Panc1 (cell line): Measurements from ENCODE around the gene ENTHD1. TPM values are rescaled to one million over a fixed set of nuclear protein-coding genes. Genes with fewer than 3 reads are reported as not detected.

Source experiments
- ATAC-seq: fragments of 200-7000 bp; cut with Tn5 transposase; 2 replicates; pipeline ENCODE4 v1.9.1; 2020; ENCODE audit warnings: mild to moderate bottlenecking, moderate library complexity
- BruUV-seq: library from RNA; stranded (reverse); fragments of 400-500 nt; replicated peaks from 2 replicates; lab custom pipeline; 2021; lab: Mats Ljungman, UMichigan
- CTCF ChIA-PET: fragments of 300-600 bp; sonication (Branson Sonifier 250); formaldehyde crosslinking; loops from one replicate; lab custom pipeline; 2022; ENCODE audit warnings: antibody characterized with exemption; lab: Charles Lee
- POLR2A ChIA-PET: fragments of 300-600 bp; sonication (Branson Sonifier 250); formaldehyde crosslinking; loops from one replicate; lab custom pipeline; 2022; ENCODE audit warnings: antibody characterized with exemption; lab: Charles Lee
- DNase-seq: peaks from one replicate; pipeline ENCODE4 v3.0.0-alpha.2; 2010; ENCODE audit warnings: low read depth, low spot score
- H3K27ac ChIP-seq: 2 replicates; pipeline ENCODE4 v1.5.1; 2011; ENCODE audit warnings: mild to moderate bottlenecking, low read length, inconsistent platforms
- H3K27me3 ChIP-seq: fragments of 200-500 bp; sonication (Bioruptor generic); 2 replicates; pipeline ENCODE4 v1.6.0; 2014; ENCODE audit warnings: low read length, inconsistent platforms; ENCODE audit not compliant: control insufficient read depth, insufficient read depth
- H3K36me3 ChIP-seq: fragments of 200-500 bp; sonication (Bioruptor generic); 2 replicates; pipeline ENCODE4 v1.5.1; 2014; ENCODE audit warnings: inconsistent platforms, mild to moderate bottlenecking, low read length, moderate library complexity; ENCODE audit not compliant: control insufficient read depth, insufficient read depth
- H3K4me1 ChIP-seq: 2 replicates; pipeline ENCODE4 v1.5.1; 2011; ENCODE audit warnings: inconsistent platforms, mild to moderate bottlenecking, low read length, moderate library complexity; ENCODE audit not compliant: control insufficient read depth, insufficient read depth
- H3K4me3 ChIP-seq, 2 experiments: 2 replicates each; pipeline ENCODE4 v1.5.1; 2011 to 2012; ENCODE audit warnings: low read depth in 2 of 2, low read length in 2 of 2, mild to moderate bottlenecking in 2 of 2, inconsistent platforms in 1 of 2, moderate library complexity in 1 of 2
- H3K9me3 ChIP-seq: fragments of 200-500 bp; sonication (Bioruptor generic); 2 replicates; pipeline ENCODE4 v1.5.1; 2014; ENCODE audit warnings: low read depth, mild to moderate bottlenecking, inconsistent platforms, low read length, moderate library complexity; ENCODE audit not compliant: control insufficient read depth, insufficient read depth
- CTCF ChIP-seq: fragments of 450-650 bp; IDR thresholded peaks from 2 replicates; pipeline ENCODE4 v1.5.1; 2017; ENCODE audit warnings: mild to moderate bottlenecking
- POLR2AphosphoS5 ChIP-seq: IDR thresholded peaks from 2 replicates; pipeline ENCODE4 v1.6.1; 2012; ENCODE audit warnings: mild to moderate bottlenecking, low read depth, low read length, moderate library complexity
- SIN3A ChIP-seq: IDR thresholded peaks from 2 replicates; pipeline ENCODE4 v1.6.1; 2012; ENCODE audit warnings: low read depth, mild to moderate bottlenecking, low read length, moderate library complexity, borderline replicate concordance; ENCODE audit not compliant: insufficient read depth
- TCF7L2 ChIP-seq: IDR thresholded peaks from 2 replicates; pipeline ENCODE4 v1.6.1; 2011; ENCODE audit warnings: mild to moderate bottlenecking, low read depth, low read length, inconsistent platforms
- in situ Hi-C: cut with HindIII; loops from 2 replicates; pipeline ENCODE4 v1.10.0; 2016; ENCODE audit warnings: low sequenced_read_pairs, low pct_unique_long_range_greater_than_20kb
- intact Hi-C: fragments of 100-400 bp; cut with micrococcal nuclease; formaldehyde crosslinking; loops from one replicate; pipeline ENCODE4 v1.10.0; 2022; ENCODE audit not compliant: unreplicated experiment
- total RNA-seq: library from RNA; stranded (reverse); gene quantifications from one replicate; pipeline ENCODE4 v1.2.1, GENCODE V29; 2021; ENCODE audit not compliant: unreplicated experiment
- TF ChIP-seq, protein P1 (sequence below), 2 experiments: IDR thresholded peaks; 2 replicates each; pipeline ENCODE4 v1.6.1; 2011 to 2012; ENCODE audit warnings: low read depth in 2 of 2, control low read depth in 1 of 2, low read length in 1 of 2, mild to moderate bottlenecking in 1 of 2, moderate library complexity in 1 of 2; ENCODE audit not compliant: insufficient read depth in 1 of 2

ENTHD1 gene
- total RNA-seq, 1 experiment from 2014 or later: not detected

DNA sequence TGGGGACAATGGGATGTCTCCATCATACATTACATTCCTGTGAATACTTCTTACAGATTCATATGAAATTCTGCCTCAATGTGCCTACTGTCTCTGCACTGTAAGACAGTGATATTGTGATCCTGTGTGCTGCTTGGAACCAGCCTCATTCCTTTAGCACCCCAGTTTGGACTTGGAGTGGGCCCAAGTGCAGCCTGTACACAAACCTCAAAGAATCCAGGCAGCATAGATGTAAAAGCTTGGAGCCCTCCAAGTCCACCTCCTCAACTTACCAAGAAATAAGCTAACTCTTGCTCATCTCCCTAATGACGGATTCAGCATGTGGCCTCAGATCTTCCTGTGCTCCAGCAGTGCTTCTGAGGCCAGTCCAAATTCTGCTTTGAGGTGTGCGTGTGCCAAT, 31.7 kb upstream of the ENTHD1 start:
- TF ChIP-seq POLR2AphosphoS5 (no peak), TCF7L2 (no peak), SIN3A (no peak), CTCF (no peak)
- TF ChIP-seq, protein P1, sequence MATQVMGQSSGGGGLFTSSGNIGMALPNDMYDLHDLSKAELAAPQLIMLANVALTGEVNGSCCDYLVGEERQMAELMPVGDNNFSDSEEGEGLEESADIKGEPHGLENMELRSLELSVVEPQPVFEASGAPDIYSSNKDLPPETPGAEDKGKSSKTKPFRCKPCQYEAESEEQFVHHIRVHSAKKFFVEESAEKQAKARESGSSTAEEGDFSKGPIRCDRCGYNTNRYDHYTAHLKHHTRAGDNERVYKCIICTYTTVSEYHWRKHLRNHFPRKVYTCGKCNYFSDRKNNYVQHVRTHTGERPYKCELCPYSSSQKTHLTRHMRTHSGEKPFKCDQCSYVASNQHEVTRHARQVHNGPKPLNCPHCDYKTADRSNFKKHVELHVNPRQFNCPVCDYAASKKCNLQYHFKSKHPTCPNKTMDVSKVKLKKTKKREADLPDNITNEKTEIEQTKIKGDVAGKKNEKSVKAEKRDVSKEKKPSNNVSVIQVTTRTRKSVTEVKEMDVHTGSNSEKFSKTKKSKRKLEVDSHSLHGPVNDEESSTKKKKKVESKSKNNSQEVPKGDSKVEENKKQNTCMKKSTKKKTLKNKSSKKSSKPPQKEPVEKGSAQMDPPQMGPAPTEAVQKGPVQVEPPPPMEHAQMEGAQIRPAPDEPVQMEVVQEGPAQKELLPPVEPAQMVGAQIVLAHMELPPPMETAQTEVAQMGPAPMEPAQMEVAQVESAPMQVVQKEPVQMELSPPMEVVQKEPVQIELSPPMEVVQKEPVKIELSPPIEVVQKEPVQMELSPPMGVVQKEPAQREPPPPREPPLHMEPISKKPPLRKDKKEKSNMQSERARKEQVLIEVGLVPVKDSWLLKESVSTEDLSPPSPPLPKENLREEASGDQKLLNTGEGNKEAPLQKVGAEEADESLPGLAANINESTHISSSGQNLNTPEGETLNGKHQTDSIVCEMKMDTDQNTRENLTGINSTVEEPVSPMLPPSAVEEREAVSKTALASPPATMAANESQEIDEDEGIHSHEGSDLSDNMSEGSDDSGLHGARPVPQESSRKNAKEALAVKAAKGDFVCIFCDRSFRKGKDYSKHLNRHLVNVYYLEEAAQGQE (IDR thresholded peaks at IDR 0.05; ENCODE audit: insufficient read depth in 1 of 2, low read depth in 2 of 2, low read length in 1 of 2): no peak
- peaks cover 3% of the 10 kb centered on the region for H3K27me3 ChIP-seq
- ChIA-PET POLR2A (interaction anchor here (0.6 kb wide), 1 partner anchor 10 kb away, joined by 9 read pairs; no protein-coding TSS in a partner anchor), CTCF (interaction anchor here (0.6 kb wide), 1 partner anchor 107 kb away, joined by 6 read pairs; no protein-coding TSS in a partner anchor)
- no peaks in the 10 kb centered on the region for H3K36me3 ChIP-seq
- H3K9me3 ChIP-seq: no peaks in the 10 kb centered on the region
- H3K4me3 ChIP-seq: no peak overlapping the region
- no peak for DNase-seq
- H3K27ac ChIP-seq: no peak overlapping the region
- BruUV-seq: no TSS peak
- in situ Hi-C loops (no loop called here), intact Hi-C loops (no loop called here)
- H3K4me1 ChIP-seq: no peaks in the 10 kb centered on the region
- no peak for ATAC-seq

- intact Hi-C loops (no loop called here), in situ Hi-C loops (no loop called here)
- DNase-seq (no peak), ATAC-seq (no peak)
- Histone ChIP-seq H3K27me3 (peaks cover 2% of the 10 kb centered on the region), H3K27ac (no peak overlapping the region), H3K4me3 (no peak overlapping the region), H3K4me1 (no peaks in the 10 kb centered on the region), H3K9me3 (no peaks in the 10 kb centered on the region), H3K36me3 (no peaks in the 10 kb centered on the region)
- CTCF ChIA-PET: no interaction called here
- no TSS peak for BruUV-seq
- TF ChIP-seq POLR2AphosphoS5 (no peak), CTCF (no peak)
- POLR2A ChIA-PET: no interaction called here
Observed at GRCh38 chr22:39924286-39924685, 30.7 kb upstream of the ENTHD1 start.
